Measurements from ENCODE around the gene PCSK7.
"Not testable (repeated sequence)": the region's sequence is repeated elsewhere in the genome, so short reads cannot be mapped to it uniquely, and the experiment has no call there.

PCSK7 gene, protein sequence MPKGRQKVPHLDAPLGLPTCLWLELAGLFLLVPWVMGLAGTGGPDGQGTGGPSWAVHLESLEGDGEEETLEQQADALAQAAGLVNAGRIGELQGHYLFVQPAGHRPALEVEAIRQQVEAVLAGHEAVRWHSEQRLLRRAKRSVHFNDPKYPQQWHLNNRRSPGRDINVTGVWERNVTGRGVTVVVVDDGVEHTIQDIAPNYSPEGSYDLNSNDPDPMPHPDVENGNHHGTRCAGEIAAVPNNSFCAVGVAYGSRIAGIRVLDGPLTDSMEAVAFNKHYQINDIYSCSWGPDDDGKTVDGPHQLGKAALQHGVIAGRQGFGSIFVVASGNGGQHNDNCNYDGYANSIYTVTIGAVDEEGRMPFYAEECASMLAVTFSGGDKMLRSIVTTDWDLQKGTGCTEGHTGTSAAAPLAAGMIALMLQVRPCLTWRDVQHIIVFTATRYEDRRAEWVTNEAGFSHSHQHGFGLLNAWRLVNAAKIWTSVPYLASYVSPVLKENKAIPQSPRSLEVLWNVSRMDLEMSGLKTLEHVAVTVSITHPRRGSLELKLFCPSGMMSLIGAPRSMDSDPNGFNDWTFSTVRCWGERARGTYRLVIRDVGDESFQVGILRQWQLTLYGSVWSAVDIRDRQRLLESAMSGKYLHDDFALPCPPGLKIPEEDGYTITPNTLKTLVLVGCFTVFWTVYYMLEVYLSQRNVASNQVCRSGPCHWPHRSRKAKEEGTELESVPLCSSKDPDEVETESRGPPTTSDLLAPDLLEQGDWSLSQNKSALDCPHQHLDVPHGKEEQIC

DNA sequence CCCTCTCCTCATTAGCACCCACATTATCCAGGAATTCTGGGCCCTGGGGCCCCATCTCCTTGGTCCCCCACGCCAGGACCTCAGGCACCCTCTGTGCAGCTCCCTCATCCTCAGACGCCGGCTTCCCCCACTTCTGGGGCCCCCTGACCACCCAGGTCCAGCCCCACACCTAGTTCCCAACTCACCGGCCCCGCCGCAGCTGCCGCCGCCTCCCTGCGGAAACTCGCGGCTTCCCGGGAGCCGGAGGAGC is at the start of gene PCSK7:
Gene PCSK7, minus strand, starts transcription at position 232 of the 250 bp plus-strand sequence. CDS start 2,229 bp downstream, outside the sequence.
- DNase-seq (ENCODE audit: low spot score) = no peak

GRCh38 chr11:117281159-117281558 is 49.3 kb upstream of the PCSK7 start:
- DNase-seq (ENCODE audit: low spot score) = no peak

GRCh38 chr11:117279711-117280376 is 48.0 kb upstream of the PCSK7 start:
- no peak for DNase-seq (ENCODE audit: low spot score)

GRCh38 chr11:117278347-117278746 is 46.5 kb upstream of the PCSK7 start:
- DNase-seq (ENCODE audit: low spot score) = no peak

DNA sequence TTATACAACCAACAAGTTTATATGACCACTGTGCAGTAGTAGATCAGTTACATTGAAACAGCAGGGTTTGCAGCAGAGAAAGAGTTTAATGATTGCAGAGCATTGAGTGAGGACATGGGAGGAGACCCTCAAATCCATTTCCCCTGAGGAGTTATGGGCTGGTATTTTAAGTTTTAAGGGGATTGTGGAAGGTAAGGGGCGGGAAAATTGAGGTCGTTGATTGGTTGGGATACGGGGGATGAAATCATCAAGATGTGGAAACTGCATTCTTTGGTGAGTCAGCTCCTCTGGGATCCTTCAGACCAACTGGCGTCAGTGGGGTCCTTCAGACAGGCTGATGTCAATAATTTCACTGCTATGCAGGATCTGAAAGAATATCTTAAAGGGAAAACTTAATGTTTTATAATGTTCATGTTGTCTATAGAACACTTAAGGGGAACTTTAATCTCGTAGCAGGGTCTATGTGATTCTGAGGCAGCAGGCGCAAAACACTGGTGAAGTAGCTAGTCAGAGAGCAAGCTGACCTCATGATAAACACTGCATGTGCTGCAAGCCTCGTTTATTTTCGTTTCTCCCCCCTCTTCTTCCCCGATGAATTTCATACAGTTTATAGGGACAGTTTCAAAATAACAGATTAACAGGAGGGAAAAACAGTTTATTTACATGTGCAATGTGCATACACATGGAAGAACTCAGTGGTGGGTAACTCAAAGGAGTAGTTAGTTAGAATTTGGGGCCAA is 41.8 kb upstream of the PCSK7 start:
- no peak for DNase-seq (ENCODE audit: low spot score)

DNA sequence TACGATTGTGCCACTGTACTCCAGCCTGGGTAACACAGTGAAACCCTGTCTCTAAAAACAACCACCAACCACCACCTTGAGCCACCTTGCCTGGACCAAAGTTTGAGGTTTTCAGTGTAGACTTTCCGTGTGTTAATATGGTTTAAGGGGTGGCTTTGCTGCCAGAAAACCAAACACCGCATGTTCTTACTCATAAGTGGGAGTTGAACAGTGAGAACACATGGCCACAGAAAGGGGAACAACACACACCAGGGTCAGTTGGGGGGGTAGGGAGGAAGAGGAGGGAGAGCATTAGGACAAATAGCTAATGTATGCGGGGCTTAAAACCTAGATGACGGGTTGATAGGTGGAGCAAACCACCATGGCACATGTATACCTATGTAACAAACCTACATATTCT is 40.3 kb upstream of the PCSK7 start:
- not testable (repeated sequence) for DNase-seq (ENCODE audit: low spot score)

DNA sequence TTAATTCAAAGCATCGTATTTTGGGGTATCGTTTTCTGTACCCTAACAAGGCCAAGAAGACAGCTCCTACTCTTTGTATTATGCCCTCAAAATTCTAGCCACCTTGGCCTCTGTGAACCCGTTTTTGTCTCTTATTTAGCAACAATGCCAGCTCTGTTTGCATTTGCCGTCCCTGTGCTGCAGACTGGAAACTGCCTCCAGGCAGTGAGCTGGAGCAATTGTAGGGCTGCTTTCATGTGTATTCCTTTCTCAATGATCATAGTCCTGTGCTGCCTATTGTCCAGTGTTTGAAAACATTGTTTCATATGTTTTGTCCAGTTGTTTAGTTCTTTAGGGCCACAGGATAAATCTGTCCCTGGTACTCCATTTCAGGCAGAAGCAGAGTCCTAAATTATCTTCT is 39.3 kb upstream of the PCSK7 start:
- no peak for DNase-seq (ENCODE audit: low spot score)

DNA sequence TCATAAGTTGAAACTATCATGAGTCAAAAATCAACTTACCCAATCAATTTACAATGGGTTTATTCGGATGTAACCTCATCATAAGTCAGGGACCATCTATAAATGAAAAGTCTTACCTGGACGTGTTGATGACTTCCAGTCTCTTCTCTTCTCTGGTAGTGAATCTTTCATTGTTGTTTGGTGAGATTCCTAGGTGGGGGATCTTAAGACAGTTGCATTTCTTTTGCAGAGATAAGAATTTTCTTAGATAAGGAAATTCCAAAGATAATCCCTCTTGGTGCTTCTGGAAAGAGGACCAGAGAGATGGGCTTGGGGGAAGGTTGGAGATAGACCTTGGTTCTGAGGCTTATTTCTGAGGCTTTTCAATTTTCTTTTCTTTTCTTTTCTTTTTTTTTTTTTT is 38.0 kb upstream of the PCSK7 start:
- DNase-seq (ENCODE audit: low spot score) = no peak

DNA sequence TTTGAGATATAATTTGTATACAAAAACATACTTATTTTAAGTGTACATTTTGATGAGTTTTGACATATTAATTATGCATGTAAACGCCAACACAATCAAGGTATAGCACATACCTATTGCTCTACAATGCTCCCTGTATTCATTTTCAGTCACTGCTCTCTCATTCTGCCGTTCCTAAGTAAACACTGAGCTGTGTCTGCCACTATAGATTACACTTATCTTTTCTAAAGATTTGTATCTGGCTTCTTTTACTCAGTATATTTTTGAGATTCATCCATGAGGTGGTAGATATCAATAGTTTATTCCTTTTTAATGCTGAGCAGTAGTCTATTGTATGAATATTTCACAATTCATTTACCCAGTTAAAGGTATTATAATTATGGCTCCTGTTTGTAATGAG is 33.9 kb upstream of the PCSK7 start:
- DNase-seq (ENCODE audit: low spot score) = no peak

GRCh38 chr11:117264624-117265323 is 32.9 kb upstream of the PCSK7 start:
- not testable (repeated sequence) for DNase-seq (ENCODE audit: low spot score)

- DNase-seq (ENCODE audit: low spot score) = no peak
Measured at GRCh38 chr11:117259417-117259816, 27.5 kb upstream of the PCSK7 start.

DNA sequence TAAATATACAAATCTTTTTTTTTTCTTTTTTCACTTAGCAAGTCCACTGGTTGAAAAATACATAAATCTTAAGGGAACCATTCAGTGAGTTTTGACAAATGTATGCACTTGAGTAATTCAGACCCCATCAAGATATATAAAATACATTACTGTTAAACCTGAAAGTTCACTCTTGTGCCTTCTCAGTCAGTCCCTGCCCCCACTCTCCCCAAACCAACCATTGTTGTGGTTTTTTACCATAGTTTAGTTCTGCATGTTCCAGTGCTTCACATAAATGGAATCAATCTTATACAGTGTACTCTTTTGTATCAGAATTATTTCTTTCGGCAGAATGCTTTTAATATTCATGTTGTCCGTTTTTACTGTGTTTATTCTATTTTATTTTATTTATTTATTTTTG is 26.7 kb upstream of the PCSK7 start:
- DNase-seq (ENCODE audit: low spot score) = no peak

GRCh38 chr11:117256573-117256972 is 24.7 kb upstream of the PCSK7 start:
- DNase-seq (ENCODE audit: low spot score) = no peak

GRCh38 chr11:117255966-117256365 is 24.1 kb upstream of the PCSK7 start:
- no peak for DNase-seq (ENCODE audit: low spot score)

DNA sequence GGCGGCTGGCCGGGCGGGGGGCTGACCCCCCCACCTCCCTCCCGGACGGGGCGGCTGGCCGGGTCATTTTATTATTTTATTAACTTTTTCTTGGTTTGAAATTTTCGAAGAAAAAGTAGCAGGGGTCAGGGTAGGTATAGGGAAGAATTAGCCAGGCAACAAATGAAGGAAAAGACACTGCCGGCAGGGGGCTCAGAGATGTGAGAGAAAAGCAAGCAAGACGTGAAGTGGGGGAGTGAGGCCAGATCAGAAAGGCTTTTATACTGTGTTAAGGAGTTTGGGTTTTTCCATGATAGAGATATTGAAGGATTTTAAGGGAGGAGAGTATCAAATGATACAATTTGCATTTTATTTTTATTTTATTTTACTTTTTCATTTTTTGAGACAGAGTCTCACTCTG is 19.6 kb upstream of the PCSK7 start:
- DNase-seq (ENCODE audit: low spot score) = no peak

DNA sequence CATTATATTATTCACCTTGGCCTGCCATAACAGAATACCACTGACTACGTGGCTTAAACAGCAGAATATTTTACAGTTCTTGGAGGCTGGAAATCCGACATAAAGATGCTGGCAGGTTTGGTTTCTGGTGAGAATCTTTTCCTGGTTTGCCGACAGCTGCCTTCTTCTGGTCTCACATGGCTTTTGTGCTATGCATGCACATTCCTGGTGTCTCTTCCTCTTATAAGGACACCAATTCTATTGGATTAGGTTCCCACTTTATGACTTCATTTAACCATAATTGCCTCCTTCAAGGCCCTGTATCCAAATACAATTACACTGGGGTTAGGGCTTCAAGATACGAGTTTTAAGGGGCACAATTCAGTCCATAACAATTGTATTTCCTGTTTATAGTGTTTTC is 17.7 kb upstream of the PCSK7 start:
- no peak for DNase-seq (ENCODE audit: low spot score)

DNA sequence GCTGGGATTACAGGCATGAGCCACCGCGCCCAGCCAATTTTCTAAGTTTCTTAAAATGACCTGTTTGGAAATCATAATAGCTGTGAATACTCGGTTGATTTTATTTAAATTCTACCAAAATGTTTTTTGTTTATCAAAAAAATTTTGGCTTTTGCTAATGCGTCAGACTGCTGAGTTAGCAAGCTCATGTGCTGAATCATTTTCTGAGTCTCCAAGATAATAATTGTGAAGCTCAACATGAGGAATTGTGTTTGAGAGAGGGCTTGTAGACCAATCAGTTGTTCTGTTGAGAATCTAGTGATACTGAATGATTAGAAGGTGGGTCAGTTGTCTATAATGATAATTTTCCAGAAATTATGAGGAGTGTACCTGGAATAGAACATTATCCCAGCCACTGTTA is 16.5 kb upstream of the PCSK7 start:
- peak; percentile 60 for DNase-seq (ENCODE audit: low spot score)

- DNase-seq (ENCODE audit: low spot score) = no peak
Measured at GRCh38 chr11:117239295-117239694, 7.4 kb upstream of the PCSK7 start.

- no peak for DNase-seq (ENCODE audit: low spot score)
Measured at GRCh38 chr11:117238221-117238620, 6.3 kb upstream of the PCSK7 start.

DNA sequence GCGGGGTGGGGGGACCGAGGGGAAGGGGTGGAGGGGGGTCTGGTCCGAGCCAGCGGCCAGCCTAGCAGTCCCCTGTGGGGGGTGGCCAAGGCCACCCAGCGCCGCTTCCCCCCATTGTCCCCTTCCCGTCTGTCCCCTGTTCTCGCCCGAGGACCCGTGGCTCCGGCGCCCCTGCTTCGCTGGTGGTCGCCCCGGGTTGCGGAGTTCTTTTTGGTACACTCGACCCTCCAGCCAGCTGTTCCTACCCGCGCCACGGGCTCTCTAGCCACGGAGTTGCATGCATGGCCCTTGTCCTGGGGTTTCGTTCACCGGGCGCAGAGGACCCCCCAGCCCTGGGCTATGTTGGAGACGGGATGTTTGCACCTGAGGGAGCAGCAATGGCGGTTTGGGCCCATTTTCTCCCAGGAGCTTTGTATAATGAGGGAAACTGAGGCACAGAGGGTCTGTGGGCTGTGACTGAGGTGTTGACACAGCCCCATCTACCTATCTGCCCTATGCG is 1.1 kb upstream of the PCSK7 start:
- no peak for DNase-seq (ENCODE audit: low spot score)

- DNase-seq (ENCODE audit: low spot score) = peak; percentile 88
Measured at GRCh38 chr11:117232092-117232878, 412 bp upstream of the PCSK7 start, which contains the start of gene RNF214. TSS of gene RNF214 (plus strand) at chr11:117232671. CDS start at chr11:117234273, 1,602 bp downstream.
